Left ventricle myocardium inferior (tissue), 1 donor: ENCODE measurements around the gene ZNF169. TPM values are rescaled to one million over a fixed set of nuclear protein-coding genes. Genes with fewer than 3 reads are reported as not detected.
"Not testable (repeated sequence)": the region's sequence is repeated elsewhere in the genome, so short reads cannot be mapped to it uniquely, and the experiment has no call there.

Experiments used
- DNase-seq: peaks from one replicate; pipeline ENCODE4 v3.0.0-alpha.2; 2020
- H3K27ac ChIP-seq: fragments of 200-600 bp; replicated peaks from 2 replicates; pipeline ENCODE4 v1.8.0; 2021
- H3K27me3 ChIP-seq: fragments of 200-600 bp; 2 replicates; pipeline ENCODE4 v1.8.0; 2021; ENCODE audit warnings: low read depth
- H3K36me3 ChIP-seq: fragments of 200-600 bp; 2 replicates; pipeline ENCODE4 v1.8.0; 2021
- H3K4me1 ChIP-seq: fragments of 200-600 bp; 2 replicates; pipeline ENCODE4 v1.8.0; 2021
- H3K4me3 ChIP-seq: fragments of 200-600 bp; 2 replicates; pipeline ENCODE4 v1.8.0; 2021; ENCODE audit warnings: mild to moderate bottlenecking, moderate library complexity
- H3K9me3 ChIP-seq: fragments of 200-600 bp; replicated peaks from 2 replicates; pipeline ENCODE4 v1.8.0; 2021
- intact Hi-C: fragments of 100-400 bp; cut with micrococcal nuclease; formaldehyde crosslinking; loops from one replicate; pipeline ENCODE4 v1.11.0; 2022
- total RNA-seq: library from RNA; stranded (reverse); fragmentation: NEBNext Ultra II Directional; extraction: Animal tissue kit (Norgen Biotek cat#: 25700); gene quantifications from one replicate; pipeline ENCODE4 v1.2.1, GENCODE V29; 2021
- TF ChIP-seq, protein P1 (sequence below): fragments of 200-600 bp; IDR thresholded peaks from 2 replicates; pipeline ENCODE4 v1.8.0; 2021; ENCODE audit warnings: antibody characterized with exemption, mild to moderate bottlenecking, borderline replicate concordance
- donor health status: DM: no; HTN: yes; CAD: no; lungs with severe emphysema.

Gene ZNF169
- total RNA-seq, 1 donor from 2014 or later: 1.3 TPM

DNA sequence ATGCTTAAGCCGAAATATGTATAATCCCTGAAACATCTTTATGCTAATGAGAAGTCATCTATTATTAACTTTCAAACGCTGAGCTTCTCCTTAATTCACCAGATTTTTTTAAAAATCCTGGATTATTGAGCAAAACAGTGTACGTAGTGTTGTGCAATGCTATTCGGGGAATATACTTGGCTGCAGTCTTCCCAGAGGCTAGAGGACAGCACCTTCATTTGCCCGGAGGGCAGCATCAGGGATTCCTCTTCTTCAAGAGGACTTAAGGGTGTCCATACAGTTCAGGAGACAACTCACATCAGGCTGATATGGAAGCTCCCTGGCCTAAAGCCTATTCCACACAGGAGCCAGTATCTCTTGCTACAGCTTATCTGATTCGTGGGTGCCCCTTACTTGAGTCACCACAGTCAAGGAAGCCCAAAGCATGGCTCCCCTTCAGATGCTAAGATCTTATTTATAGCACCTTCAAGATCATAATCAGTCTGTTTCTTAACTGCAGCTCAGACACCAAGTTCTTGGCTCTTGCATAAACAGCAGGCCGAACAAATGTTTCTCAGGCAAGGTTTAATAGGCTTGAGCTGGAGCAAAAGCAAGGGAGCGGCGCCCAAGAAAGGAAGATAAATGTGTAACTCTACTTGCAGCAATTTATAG, 40.0 kb downstream of the ZNF169 start:
- no peaks in the 10 kb centered on the region for H3K27me3 ChIP-seq
- no peak overlapping the region for H3K4me3 ChIP-seq
- no peaks in the 10 kb centered on the region for H3K9me3 ChIP-seq
- H3K4me1 ChIP-seq: peaks cover 7% of the 10 kb centered on the region
- TF ChIP-seq, protein P1, sequence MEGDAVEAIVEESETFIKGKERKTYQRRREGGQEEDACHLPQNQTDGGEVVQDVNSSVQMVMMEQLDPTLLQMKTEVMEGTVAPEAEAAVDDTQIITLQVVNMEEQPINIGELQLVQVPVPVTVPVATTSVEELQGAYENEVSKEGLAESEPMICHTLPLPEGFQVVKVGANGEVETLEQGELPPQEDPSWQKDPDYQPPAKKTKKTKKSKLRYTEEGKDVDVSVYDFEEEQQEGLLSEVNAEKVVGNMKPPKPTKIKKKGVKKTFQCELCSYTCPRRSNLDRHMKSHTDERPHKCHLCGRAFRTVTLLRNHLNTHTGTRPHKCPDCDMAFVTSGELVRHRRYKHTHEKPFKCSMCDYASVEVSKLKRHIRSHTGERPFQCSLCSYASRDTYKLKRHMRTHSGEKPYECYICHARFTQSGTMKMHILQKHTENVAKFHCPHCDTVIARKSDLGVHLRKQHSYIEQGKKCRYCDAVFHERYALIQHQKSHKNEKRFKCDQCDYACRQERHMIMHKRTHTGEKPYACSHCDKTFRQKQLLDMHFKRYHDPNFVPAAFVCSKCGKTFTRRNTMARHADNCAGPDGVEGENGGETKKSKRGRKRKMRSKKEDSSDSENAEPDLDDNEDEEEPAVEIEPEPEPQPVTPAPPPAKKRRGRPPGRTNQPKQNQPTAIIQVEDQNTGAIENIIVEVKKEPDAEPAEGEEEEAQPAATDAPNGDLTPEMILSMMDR: no peak
- peaks cover 34% of the 10 kb centered on the region for H3K36me3 ChIP-seq
- no peak overlapping the region for H3K27ac ChIP-seq
- intact Hi-C loops: no loop called here
- DNase-seq: no peak

DNA sequence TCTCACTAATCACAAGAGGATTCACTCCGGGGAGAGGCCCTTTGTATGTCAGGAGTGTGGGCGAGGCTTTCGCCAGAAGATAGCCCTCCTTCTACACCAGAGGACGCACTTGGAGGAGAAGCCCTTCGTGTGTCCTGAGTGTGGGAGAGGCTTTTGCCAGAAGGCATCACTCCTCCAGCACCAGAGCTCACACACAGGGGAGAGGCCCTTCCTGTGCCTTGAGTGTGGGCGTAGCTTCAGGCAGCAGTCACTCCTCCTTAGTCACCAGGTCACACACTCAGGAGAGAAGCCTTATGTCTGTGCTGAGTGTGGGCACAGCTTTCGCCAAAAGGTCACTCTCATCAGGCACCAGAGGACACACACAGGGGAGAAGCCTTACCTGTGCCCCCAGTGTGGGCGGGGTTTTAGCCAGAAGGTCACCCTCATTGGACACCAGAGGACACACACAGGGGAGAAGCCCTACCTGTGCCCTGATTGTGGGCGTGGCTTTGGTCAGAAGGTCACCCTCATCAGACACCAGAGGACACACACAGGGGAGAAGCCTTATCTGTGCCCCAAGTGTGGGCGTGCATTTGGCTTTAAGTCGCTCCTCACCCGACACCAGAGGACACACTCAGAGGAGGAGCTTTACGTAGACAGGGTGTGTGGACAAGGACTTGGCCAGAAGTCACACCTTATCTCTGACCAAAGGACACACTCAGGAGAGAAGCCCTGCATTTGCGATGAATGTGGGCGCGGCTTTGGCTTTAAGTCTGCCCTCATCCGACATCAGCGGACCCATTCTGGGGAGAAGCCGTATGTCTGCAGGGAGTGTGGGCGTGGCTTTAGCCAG, 41.6 kb downstream of the ZNF169 start:
- intact Hi-C loops: no loop called here
- Histone ChIP-seq H3K9me3 (no peaks in the 10 kb centered on the region), H3K27ac (no peak overlapping the region), H3K27me3 (no peaks in the 10 kb centered on the region), H3K4me1 (no peaks in the 10 kb centered on the region), H3K36me3 (peaks cover 23% of the 10 kb centered on the region), H3K4me3 (no peak overlapping the region)
- TF ChIP-seq, protein P1: no peak
- DNase-seq: no peak

- TF ChIP-seq, protein P1: no peak
- H3K4me1 ChIP-seq: no peaks in the 10 kb centered on the region
- no peak for DNase-seq
- H3K27ac ChIP-seq: no peak overlapping the region
- no peaks in the 10 kb centered on the region for H3K9me3 ChIP-seq
- intact Hi-C loops: no loop called here
- H3K4me3 ChIP-seq: no peak overlapping the region
- peaks cover 20% of the 10 kb centered on the region for H3K36me3 ChIP-seq
- H3K27me3 ChIP-seq: no peaks in the 10 kb centered on the region
Measured at GRCh38 chr9:94301583-94301982, 42.5 kb downstream of the ZNF169 start.

DNA sequence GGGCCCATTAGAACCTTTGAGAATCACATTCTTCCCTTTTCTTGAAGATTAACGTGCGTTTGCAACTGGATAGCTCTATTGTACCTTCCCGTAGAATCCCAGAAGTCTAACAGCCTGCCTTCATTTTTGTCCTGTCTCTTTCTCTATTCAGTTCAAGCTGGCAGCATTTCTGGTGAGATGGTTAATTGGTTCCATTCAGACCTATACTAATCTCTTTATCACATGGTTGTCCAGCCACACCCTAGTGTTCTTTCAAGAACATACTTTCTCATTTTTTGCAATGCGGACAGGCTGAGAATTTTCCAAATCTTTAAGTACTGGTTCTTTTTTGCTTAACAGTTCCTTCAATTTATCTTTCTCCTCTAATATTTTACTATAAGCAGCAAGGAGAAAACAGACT, 43.3 kb downstream of the ZNF169 start:
- H3K4me3 ChIP-seq: no peak overlapping the region
- no peak overlapping the region for H3K27ac ChIP-seq
- H3K9me3 ChIP-seq: no peaks in the 10 kb centered on the region
- DNase-seq: no peak
- no peaks in the 10 kb centered on the region for H3K4me1 ChIP-seq
- TF ChIP-seq, protein P1: no peak
- no peaks in the 10 kb centered on the region for H3K27me3 ChIP-seq
- H3K36me3 ChIP-seq: peaks cover 15% of the 10 kb centered on the region
- intact Hi-C loops: no loop called here

- H3K27ac ChIP-seq: no peak overlapping the region
- H3K4me3 ChIP-seq: no peak overlapping the region
- H3K27me3 ChIP-seq: no peaks in the 10 kb centered on the region
- H3K36me3 ChIP-seq: peaks cover 15% of the 10 kb centered on the region
- TF ChIP-seq, protein P1: no peak
- intact Hi-C loops: no loop called here
- H3K4me1 ChIP-seq: no peaks in the 10 kb centered on the region
- no peaks in the 10 kb centered on the region for H3K9me3 ChIP-seq
- no peak for DNase-seq
Measured at GRCh38 chr9:94303321-94303720, 44.2 kb downstream of the ZNF169 start.

- H3K9me3 ChIP-seq, H3K36me3 ChIP-seq, H3K27ac ChIP-seq, intact Hi-C loops, H3K4me3 ChIP-seq, H3K27me3 ChIP-seq, DNase-seq, H3K4me1 ChIP-seq: not testable (repeated sequence)
Measured at GRCh38 chr9:94315034-94315984, 56.2 kb downstream of the ZNF169 start.

GRCh38 chr9:94316236-94316635, 57.1 kb downstream of the ZNF169 start:
- H3K27ac ChIP-seq, H3K36me3 ChIP-seq, H3K4me3 ChIP-seq, intact Hi-C loops, H3K9me3 ChIP-seq, H3K4me1 ChIP-seq, H3K27me3 ChIP-seq, DNase-seq: not testable (repeated sequence)
